CD4-positive, alpha-beta T cell (primary cell): ENCODE data around the gene PPP1R26. TPM values are rescaled to one million over a fixed set of nuclear protein-coding genes. Genes with fewer than 3 reads are reported as not detected.

ENCODE experiments used
- ATAC-seq: fragments of 200-7000 bp; cut with Tn5 transposase; one replicate; pipeline ENCODE4 v1.10.0; 2022; ENCODE audit warnings: mild to moderate bottlenecking; ENCODE audit not compliant: poor library complexity
- CTCF ChIA-PET: fragments of 350-600 bp; sonication (Branson Sonifier 250); formaldehyde crosslinking; loops from one replicate; lab custom pipeline; 2021; ENCODE audit warnings: antibody characterized with exemption, inconsistent platforms; lab: Charles Lee
- POLR2A ChIA-PET: fragments of 350-600 bp; sonication (Branson Sonifier 250); formaldehyde crosslinking; loops from one replicate; lab custom pipeline; 2021; ENCODE audit warnings: antibody characterized with exemption, inconsistent platforms; lab: Charles Lee
- DNase-seq, 14 experiments: peaks; one replicate each; pipeline ENCODE4 v3.0.0-alpha.2; 2013 to 2020; ENCODE audit warnings: mixed read lengths in 2 of 14
- H3K27ac ChIP-seq, 2 donors: one replicate each; pipeline versions ENCODE4 v1.5.1 to v1.7.0; 2013; ENCODE audit warnings: low read length in 2 of 2, low read depth in 1 of 2, mild to moderate bottlenecking in 1 of 2
- H3K27me3 ChIP-seq, 2 experiments: 1 replicate in 1 of 2; 2 replicates in 1 of 2; pipeline versions ENCODE4 v1.6.1 to v1.7.0; 2013; ENCODE audit warnings: low read length in 2 of 2, control low read depth in 1 of 2, mild to moderate bottlenecking in 1 of 2, moderate library complexity in 1 of 2; ENCODE audit not compliant: insufficient read depth in 2 of 2, control insufficient read depth in 1 of 2
- H3K36me3 ChIP-seq: one replicate; pipeline ENCODE4 v1.6.1; 2013; ENCODE audit warnings: low read length, control low read depth; ENCODE audit not compliant: insufficient read depth
- H3K4me1 ChIP-seq: one replicate; pipeline ENCODE4 v1.6.1; 2013; ENCODE audit warnings: low read length, control low read depth; ENCODE audit not compliant: insufficient read depth
- H3K4me3 ChIP-seq: one replicate; pipeline ENCODE4 v1.5.1; 2013; ENCODE audit warnings: mild to moderate bottlenecking, low read length, moderate library complexity
- H3K9me3 ChIP-seq, 2 experiments: 1 replicate in 1 of 2; 2 replicates in 1 of 2; pipeline versions ENCODE4 v1.6.1 to v1.7.0; 2013; ENCODE audit warnings: low read length in 2 of 2, mild to moderate bottlenecking in 2 of 2, control low read depth in 1 of 2, moderate library complexity in 1 of 2; ENCODE audit not compliant: control insufficient read depth in 1 of 2, insufficient read depth in 1 of 2
- H3K27ac Mint-ChIP-seq: one replicate; pipeline ENCODE4 v1.8.0; 2020; ENCODE audit warnings: mixed read lengths
- H3K27me3 Mint-ChIP-seq: one replicate; pipeline ENCODE4 v1.8.0; 2021; ENCODE audit warnings: mixed read lengths
- H3K36me3 Mint-ChIP-seq: one replicate; pipeline ENCODE4 v1.8.0; 2021; ENCODE audit warnings: low read depth, mixed read lengths
- H3K4me1 Mint-ChIP-seq: one replicate; pipeline ENCODE4 v1.8.0; 2021; ENCODE audit warnings: low read depth, mixed read lengths
- H3K4me3 Mint-ChIP-seq: one replicate; pipeline ENCODE4 v1.8.0; 2020; ENCODE audit warnings: mild to moderate bottlenecking, mixed read lengths
- H3K9me3 Mint-ChIP-seq: one replicate; pipeline ENCODE4 v1.8.0; 2020; ENCODE audit warnings: mixed read lengths
- intact Hi-C, 2 experiments: fragments of 100-400 bp; cut with DNase I in 1 of 2; cut with micrococcal nuclease in 1 of 2; formaldehyde crosslinking; loops; one replicate each; pipeline versions ENCODE4 v1.15.1 to v1.9.0; 2023 to 2025; cut with DNase I, micrococcal nuclease
- total RNA-seq, 174 experiments: library from RNA in 2 of 174; stranded (reverse) in 2 of 174; gene quantifications; one replicate each; pipeline ENCODE4 v1.2.3 and lab custom pipeline; 2021 to 2026
- TF ChIP-seq, protein P1 (sequence below): fragments of 200-600 bp; IDR thresholded peaks from one replicate; pipeline ENCODE4 v1.8.0; 2022; ENCODE audit warnings: antibody characterized with exemption, mild to moderate bottlenecking

Gene PPP1R26
- total RNA-seq, 2 experiments from 2014 or later, result 0.27 to 0.47 TPM

DNA sequence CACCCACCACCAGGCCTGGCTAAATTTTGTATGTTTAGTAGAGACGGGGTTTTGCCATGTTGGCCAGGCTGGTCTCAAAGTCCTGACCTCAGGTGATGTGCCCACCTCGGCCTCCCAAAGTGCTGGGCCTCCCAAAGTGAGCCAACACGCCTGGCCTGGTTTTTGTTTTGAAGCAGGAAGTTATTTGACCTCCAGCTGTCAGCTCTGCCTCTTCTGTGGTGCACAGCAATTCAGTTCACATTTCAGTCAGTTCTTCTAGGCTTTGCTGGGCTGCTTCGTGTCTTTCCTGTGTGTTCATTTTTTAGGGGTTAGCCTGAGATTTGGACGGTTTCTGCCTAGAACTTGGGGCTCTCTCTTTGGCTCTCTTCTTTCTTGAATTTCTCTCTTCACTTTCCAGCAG is 50.6 kb downstream of the PPP1R26 start:
- H3K9me3 Mint-ChIP-seq, result no peaks in the 10 kb centered on the region
- Histone ChIP-seq H3K9me3 (peaks cover 0 to 10% of the 10 kb centered on the region in 2 experiments), H3K27ac (no peak overlapping the region), H3K4me1 (no peaks in the 10 kb centered on the region), H3K4me3 (no peak overlapping the region), H3K36me3 (no peaks in the 10 kb centered on the region), H3K27me3 (peaks cover 4 to 17% of the 10 kb centered on the region in 2 experiments)
- TF ChIP-seq, protein P1, sequence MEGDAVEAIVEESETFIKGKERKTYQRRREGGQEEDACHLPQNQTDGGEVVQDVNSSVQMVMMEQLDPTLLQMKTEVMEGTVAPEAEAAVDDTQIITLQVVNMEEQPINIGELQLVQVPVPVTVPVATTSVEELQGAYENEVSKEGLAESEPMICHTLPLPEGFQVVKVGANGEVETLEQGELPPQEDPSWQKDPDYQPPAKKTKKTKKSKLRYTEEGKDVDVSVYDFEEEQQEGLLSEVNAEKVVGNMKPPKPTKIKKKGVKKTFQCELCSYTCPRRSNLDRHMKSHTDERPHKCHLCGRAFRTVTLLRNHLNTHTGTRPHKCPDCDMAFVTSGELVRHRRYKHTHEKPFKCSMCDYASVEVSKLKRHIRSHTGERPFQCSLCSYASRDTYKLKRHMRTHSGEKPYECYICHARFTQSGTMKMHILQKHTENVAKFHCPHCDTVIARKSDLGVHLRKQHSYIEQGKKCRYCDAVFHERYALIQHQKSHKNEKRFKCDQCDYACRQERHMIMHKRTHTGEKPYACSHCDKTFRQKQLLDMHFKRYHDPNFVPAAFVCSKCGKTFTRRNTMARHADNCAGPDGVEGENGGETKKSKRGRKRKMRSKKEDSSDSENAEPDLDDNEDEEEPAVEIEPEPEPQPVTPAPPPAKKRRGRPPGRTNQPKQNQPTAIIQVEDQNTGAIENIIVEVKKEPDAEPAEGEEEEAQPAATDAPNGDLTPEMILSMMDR, result no peak
- intact Hi-C loops, result no loop called here
- no peak for DNase-seq
- no peak for ATAC-seq
- no peak overlapping the region for H3K27ac Mint-ChIP-seq
- no peak overlapping the region for H3K4me3 Mint-ChIP-seq
- H3K27me3 Mint-ChIP-seq, result peaks cover 30% of the 10 kb centered on the region
- ChIA-PET CTCF (no interaction called here), POLR2A (no interaction called here)
- H3K4me1 Mint-ChIP-seq, result no peaks in the 10 kb centered on the region
- no peaks in the 10 kb centered on the region for H3K36me3 Mint-ChIP-seq

DNA sequence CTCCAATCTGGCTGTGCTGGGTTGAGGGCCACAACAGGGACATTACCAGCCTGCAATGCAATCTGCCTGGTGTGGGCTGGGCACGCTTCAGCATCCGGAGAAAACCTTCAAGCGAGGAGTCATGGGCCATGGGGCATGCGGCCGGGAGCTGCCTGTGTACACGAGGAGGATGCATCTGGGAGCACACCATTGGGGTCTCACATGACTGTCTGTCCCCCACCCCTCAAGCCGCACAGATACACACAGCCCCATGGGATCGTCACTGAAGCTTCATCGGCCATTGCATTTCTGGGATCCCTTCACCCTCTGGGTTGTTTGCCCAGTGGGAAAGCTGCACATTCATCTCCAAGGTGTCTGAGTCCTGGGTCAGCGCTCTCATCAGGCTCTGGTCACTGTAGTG is 51.5 kb downstream of the PPP1R26 start:
- TF ChIP-seq, protein P1, result no peak
- CTCF ChIA-PET, result no interaction called here
- H3K4me1 Mint-ChIP-seq, result no peaks in the 10 kb centered on the region
- DNase-seq (no peak), ATAC-seq (no peak)
- peaks cover 4 to 17% of the 10 kb centered on the region in 2 experiments for H3K27me3 ChIP-seq
- H3K27ac Mint-ChIP-seq, result no peak overlapping the region
- no peak overlapping the region for H3K27ac ChIP-seq
- intact Hi-C loops, result no loop called here
- H3K27me3 Mint-ChIP-seq, result peaks cover 30% of the 10 kb centered on the region
- peaks cover 0 to 10% of the 10 kb centered on the region in 2 experiments for H3K9me3 ChIP-seq
- H3K36me3 Mint-ChIP-seq, result no peaks in the 10 kb centered on the region
- no peaks in the 10 kb centered on the region for H3K9me3 Mint-ChIP-seq
- no peak overlapping the region for H3K4me3 Mint-ChIP-seq
- no peaks in the 10 kb centered on the region for H3K36me3 ChIP-seq
- H3K4me1 ChIP-seq, result no peaks in the 10 kb centered on the region
- POLR2A ChIA-PET, result no interaction called here
- no peak overlapping the region for H3K4me3 ChIP-seq

DNA sequence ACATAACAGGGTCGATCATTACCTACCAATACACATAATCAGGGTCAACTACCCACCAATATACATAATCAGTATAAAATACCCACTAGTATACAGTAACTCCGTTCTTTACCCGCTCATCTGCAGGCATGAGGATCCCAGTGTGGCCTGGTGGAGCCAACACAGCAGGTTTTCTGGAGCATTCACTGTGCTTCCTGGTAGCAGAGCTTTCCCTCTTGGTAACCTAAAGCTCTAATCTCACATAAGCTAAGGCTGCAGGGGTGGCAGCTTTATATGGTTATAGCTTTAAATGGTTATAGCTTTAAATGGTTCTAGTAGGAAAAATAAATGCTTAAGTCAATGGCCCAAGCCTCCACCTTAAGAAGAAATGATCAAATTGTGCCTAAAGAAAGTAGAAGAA is 53.5 kb downstream of the PPP1R26 start:
- Mint-ChIP-seq H3K4me3 (no peak overlapping the region), H3K27ac (no peak overlapping the region), H3K27me3 (peaks cover 46% of the 10 kb centered on the region), H3K36me3 (no peaks in the 10 kb centered on the region), H3K9me3 (no peaks in the 10 kb centered on the region), H3K4me1 (no peaks in the 10 kb centered on the region)
- ATAC-seq, result no peak
- TF ChIP-seq, protein P1, result no peak
- Histone ChIP-seq H3K9me3 (no peaks in the 10 kb centered on the region), H3K27me3 (peaks cover 4 to 17% of the 10 kb centered on the region in 2 experiments), H3K36me3 (no peaks in the 10 kb centered on the region), H3K4me1 (no peaks in the 10 kb centered on the region), H3K27ac (no peak overlapping the region), H3K4me3 (no peak overlapping the region)
- DNase-seq, result no peak
- CTCF ChIA-PET, result no interaction called here
- POLR2A ChIA-PET, result no interaction called here
- intact Hi-C loops, result no loop called here
